Measurements from ENCODE around the gene SH3BP4. TPM values are rescaled to one million over a fixed set of nuclear protein-coding genes. Genes with fewer than 3 reads are reported as not detected.

The SH3BP4 gene, protein sequence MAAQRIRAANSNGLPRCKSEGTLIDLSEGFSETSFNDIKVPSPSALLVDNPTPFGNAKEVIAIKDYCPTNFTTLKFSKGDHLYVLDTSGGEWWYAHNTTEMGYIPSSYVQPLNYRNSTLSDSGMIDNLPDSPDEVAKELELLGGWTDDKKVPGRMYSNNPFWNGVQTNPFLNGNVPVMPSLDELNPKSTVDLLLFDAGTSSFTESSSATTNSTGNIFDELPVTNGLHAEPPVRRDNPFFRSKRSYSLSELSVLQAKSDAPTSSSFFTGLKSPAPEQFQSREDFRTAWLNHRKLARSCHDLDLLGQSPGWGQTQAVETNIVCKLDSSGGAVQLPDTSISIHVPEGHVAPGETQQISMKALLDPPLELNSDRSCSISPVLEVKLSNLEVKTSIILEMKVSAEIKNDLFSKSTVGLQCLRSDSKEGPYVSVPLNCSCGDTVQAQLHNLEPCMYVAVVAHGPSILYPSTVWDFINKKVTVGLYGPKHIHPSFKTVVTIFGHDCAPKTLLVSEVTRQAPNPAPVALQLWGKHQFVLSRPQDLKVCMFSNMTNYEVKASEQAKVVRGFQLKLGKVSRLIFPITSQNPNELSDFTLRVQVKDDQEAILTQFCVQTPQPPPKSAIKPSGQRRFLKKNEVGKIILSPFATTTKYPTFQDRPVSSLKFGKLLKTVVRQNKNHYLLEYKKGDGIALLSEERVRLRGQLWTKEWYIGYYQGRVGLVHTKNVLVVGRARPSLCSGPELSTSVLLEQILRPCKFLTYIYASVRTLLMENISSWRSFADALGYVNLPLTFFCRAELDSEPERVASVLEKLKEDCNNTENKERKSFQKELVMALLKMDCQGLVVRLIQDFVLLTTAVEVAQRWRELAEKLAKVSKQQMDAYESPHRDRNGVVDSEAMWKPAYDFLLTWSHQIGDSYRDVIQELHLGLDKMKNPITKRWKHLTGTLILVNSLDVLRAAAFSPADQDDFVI
- 51.7 TPM for total RNA-seq

DNA sequence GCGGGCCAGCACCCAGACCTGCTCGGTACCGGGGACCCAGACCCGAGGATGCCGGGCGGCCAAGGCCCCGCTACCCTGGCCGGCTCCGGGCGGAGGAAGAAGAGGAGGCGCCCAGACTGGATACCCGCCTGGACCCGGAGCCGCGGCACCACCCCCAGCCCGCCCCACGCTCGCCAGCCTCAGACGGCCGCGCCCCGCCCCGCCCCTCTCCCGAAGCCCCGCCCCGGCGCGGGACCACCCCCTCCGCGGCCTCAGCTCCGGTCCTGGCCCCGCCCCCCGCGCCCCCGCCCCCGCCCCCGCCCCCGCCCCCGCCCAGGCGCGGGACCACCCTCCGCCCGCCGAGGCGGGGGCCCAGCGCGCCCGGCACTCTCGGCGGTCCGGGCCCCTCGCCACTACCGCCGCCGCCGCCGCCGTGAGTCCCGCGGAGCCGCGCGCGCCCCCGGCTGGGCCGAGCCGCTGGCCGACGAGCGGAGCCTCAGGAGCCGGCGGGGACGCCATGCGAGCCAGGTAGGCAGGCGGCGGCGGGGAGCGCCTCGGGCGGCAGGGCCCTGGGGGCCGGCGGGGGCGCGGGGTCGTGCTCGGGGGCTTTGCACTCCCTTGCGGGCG, at the start of gene SH3BP4:
SH3BP4 (plus strand) TSS at position 354 of the 606 bp plus-strand sequence. CDS start 82,986 bp downstream, outside the sequence.
- peak; percentile 86 for DNase-seq (ENCODE audit: low spot score)

DNA sequence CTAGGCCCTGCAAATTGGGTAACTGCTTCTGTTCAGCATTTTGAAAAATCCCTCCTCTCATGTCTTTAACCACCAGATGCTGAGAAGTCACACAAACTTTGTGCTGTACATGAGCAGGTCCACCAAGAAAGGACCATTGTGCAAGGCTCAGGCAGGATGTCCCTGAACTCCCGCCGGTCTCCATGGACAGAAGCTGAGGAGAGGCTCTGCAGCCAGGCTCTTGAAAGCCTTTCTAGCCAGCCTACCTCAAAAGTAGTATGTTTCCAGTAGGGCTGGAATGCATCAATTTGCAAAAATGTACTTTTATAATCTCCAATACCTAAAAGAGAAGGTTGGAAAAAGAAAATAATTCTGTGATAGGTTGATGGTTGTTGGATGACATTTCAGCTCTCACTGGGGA, 47.0 kb upstream of the SH3BP4 start:
- no peak for DNase-seq (ENCODE audit: low spot score)

DNA sequence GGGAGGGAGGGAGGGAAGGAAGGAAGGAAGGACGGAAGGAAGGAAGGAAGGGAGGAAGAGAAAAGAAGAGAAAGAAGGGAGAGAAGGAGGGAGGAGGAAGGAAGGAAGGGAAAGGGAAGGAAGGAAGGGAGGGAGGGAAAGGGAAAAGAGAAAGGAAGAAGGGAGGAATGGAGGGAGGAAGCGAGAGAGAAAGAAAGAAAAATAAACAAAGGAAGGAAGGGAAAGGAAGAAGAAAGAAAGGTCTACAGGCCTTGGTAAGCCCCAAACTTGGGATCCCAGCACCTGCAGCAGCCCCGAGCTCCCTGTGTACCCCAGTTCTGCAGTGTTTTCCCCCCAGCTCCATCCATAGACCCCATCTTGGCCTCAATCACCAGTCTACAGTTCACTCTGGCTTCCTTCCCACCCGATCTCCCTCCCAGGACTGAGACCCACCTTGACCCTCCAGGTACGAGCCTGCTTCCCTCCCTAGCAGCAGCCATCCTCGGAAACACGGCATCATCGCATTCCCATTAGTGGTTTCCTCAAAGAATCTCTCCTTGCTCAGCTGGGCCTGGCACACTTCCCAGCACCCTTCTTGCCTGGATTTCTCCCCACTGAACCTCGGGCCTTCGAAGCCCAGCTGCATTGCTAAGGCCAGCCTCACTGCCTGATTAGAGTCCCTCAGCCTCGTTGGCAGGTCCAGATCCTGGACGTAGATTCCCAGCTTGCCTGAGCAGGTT, 46.1 kb upstream of the SH3BP4 start:
- no peak for DNase-seq (ENCODE audit: low spot score)

DNA sequence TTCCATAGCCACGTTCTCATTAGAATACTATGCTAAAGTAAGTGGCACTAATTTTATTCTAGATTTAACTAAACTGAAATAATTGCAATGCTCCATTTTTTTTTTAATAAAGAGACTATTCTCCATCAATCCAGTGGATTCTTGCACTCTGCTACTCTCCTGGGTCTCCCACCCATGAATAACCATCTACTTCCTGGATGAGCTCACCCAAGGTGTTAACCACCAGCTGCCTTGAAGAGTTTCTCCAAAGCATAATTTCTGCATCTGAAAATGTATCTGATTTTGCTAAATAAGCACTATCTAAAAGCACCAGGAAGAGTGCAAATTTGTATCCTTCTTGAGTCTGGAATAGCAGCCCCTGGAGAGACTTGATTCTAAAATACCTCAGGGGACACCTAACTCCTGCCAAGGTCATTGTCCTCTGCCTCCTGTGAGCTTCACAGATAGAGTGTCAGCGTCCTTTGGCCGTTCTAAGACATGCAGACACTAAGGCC, 41.6 kb upstream of the SH3BP4 start:
- no peak for DNase-seq (ENCODE audit: low spot score)

DNA sequence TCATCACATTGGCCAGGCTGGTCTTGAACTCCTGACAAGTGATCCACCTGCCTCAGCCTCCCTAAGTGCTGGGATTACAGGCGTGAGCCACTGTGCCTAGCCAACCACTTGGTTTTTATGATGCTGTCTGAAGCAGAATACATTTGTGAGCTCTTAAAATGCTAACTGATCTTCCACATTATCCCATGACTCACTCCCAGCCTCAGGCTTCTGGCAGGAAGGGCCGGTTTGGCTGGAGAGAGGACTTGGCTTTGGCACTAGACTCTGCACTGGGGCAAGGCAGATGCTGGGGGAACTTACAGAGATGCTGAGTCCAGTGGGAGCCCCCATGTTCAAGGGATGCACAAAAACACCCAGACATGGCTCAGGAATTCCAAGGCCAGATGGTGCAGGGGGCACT, 40.5 kb upstream of the SH3BP4 start:
- no peak for DNase-seq (ENCODE audit: low spot score)

DNA sequence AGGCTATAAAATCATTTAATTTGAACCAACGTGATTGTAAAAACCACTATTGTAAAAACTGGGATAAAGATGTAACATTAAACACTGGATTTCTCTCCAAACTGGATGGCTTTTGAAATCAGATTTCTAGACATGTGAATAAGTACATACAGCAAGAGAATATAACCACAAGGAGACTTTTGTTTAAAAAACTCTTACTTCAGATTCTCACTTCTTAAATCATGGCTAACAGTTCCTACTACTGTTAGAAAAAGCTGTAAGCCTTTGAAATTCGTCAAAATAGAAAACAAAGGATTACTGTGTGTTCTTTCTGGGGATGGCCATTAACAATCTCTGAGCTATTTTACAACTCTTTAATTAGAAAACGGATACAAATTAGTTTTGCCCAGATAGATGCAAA, 39.4 kb upstream of the SH3BP4 start:
- DNase-seq (ENCODE audit: low spot score), result no peak

DNA sequence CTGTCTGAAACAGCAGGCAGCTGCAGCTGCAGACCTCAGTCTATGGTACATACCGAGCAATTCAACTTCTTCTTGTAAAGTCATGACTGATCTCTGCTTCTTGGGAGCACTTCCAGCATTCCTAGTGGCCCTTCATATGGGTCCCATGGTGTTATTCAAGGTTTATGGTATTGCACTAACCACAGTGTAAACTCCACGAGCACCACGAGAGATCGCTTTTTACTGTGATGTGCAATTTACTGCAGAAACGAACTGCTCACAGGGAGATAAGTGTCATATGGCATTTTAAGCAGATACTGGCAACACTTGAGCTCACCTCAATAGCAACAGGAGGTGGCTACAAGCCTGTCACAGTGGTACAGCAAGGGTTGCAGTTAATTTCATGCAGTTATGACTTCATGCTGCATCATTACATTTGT, 38.6 kb upstream of the SH3BP4 start:
- no peak for DNase-seq (ENCODE audit: low spot score)

DNA sequence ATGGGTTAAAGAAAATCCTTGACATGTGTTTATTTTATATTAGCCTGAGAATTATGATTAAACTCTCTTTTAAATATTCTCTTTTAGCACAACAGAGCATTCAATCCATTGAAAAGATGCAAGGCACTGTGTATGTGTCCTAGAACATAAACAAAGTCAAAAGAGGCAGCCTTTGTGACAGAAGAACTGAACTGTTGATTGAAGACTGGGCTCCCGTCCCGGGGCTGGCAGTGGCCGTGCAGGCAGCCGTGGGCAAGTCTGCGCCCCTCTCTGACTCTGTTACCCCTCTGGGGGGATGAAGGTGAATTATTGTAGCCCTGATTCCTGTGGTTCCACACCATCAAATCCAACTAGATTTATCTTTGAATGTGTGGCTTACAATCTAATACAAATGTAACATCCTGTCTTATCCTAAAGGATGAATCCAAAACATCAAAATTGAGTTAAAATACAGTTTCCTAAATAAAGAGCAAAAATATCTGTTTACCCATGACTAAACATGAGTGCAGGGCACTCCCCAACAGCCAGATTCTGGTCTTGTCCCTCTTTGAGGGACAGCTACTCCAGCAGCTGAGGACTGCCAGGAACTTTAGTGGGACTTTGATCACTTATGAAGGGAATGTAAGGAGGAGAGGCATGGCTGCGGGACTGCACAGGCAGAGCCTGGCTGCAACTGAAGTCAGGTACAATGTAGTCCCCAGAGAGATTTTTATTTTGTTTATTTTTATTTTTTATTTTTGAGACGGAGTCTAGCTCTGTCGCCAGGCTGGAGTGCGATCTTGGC, 37.3 kb upstream of the SH3BP4 start:
- no peak for DNase-seq (ENCODE audit: low spot score)

DNA sequence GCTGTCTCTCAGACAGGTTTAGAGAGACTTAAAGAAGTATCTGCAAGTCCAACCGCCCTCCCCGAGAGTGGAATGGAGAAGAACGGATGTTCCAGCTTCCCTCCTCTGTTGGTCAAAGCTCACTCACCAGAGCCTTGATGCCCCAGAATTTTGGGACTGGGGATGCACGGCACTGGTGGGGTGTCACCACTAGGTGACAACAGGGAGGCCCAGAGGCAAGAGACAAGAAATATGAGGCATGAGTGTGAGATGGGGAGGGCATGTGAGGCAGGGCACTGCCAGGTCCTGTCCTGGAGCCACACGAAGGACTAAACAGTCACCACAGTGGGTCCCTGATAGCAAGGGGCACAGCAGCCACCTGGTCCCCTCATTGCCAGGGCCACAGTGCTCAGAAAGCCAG, 35.1 kb upstream of the SH3BP4 start:
- DNase-seq (ENCODE audit: low spot score), result no peak

DNA sequence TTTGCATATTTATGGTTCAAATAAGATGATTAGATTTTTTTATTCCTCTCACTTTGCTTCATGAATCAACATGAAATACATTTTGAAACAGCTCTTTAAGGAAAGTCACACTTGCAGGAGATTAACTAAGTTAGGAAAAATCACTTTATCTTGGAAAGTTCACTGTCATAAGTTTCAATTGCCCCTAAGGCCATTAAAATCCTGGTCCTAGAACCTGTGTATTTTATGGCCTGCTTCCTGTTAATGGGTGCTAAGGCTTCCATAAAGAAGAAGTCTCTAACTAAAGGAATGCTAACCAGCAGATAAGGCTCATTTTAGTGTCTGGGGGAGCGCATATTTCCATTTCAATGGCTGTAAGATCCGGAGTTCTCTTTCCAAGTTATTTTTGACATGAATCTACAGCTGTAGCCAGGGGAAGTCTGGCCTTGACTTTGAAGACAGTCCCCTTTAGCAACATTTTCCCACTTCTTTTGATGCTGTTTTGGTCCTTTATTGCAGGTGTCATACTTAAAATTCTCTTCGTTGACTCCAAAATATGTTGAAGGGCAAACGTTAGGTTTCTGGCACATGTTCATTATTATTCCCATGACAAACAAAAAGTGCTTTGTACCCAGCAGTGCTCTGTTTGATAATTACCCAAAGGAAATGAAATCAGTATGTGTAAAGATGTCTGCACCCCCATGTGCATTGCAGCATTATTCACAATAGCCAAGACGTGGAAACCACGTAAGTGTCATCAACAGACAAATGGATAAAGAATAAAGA, 34.4 kb upstream of the SH3BP4 start:
- DNase-seq (ENCODE audit: low spot score), result no peak

DNA sequence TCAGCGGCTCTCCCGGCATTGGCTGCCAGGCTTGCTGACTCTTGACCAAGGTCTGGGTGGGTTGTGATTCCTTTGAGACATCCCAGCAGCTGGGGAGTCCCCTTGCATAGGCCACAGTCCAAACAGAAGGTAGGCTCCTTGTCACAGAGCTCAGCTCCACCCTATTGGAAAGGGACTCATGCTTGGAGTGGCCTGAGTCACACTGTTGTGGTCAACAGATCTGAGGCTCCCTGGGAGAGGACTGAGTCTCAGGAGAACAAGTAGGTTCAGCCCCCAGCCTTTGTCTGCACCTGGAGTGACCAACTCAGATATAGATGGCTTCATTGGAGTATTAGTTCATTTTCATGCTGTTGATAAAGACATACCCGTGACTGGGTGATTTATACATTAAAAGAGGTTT, 32.1 kb upstream of the SH3BP4 start:
- no peak for DNase-seq (ENCODE audit: low spot score)

DNA sequence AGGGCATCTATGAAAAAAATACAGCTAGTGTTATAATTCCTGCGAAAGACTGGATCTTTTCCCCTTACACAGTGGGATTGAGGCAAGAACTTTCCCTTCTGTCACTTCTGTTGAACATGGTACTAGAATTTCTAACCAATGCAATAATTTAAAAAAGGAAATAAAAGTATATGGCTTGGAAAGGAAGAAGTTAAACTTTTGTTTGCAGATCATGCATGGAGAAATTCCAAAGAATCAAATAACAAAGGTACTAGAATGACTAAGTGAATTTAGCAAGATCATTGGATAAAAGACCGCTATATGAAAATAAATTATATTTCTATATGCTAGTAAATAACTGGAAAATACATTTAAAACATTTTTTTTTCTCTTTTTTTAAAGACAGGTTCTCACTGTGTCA, 31.0 kb upstream of the SH3BP4 start:
- DNase-seq (ENCODE audit: low spot score), result no peak

DNA sequence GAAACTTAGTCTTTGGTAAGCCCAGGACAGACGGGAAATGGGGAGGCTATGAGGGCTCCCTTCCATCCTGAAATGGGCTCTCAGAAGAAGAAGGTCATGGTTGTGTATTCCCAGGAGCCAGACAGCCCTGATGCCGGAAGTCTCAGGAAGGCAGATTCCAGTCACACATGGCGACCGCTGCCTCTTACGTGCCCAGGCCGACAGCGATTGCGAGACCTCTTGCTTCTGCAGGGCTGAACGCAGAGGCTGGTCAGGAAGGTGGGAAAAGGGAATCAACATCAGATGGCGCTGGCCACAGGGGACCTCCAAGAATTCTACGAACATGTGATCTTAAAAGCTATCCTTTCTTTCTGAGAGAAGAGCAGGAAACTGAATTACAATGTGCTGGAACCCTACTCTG, 22.8 kb upstream of the SH3BP4 start:
- DNase-seq (ENCODE audit: low spot score), result no peak

DNA sequence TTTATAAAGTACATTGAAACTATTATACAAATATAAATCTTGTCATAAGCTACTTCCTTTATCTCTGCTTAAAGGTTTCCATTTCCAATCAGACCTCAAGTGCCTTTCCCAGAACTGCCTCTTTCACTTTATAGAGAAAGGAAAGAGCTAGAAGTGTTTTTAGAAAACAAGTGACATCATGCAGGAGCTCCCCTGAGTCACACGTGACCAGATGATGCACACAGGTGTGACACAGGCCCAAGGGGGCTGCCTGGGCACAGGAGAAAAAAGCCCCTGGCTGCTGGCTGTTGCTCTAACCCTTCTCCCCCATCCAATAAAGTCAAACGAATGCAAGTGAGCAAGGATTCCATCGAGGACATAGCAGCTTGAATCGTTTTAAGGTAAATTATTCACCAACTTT, 21.4 kb upstream of the SH3BP4 start:
- no peak for DNase-seq (ENCODE audit: low spot score)

DNA sequence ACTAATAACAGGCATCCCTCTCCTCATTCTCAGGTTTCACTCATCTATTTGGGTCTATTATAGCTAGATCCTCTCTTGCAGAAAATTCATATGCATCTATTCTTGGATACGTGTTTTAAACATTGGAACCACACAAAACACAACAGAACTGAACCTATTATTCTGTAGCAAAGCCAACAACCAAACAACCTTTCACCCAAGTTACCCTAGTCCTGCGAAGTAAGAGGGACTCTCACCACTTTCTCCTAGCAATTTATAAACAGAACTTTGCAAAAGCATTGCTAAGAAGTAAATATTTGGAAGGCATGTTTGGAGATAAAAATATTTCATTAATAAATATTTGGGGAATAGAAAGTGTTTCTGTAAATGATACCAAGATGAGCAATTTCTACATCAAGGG, 20.4 kb upstream of the SH3BP4 start:
- DNase-seq (ENCODE audit: low spot score), result no peak

DNA sequence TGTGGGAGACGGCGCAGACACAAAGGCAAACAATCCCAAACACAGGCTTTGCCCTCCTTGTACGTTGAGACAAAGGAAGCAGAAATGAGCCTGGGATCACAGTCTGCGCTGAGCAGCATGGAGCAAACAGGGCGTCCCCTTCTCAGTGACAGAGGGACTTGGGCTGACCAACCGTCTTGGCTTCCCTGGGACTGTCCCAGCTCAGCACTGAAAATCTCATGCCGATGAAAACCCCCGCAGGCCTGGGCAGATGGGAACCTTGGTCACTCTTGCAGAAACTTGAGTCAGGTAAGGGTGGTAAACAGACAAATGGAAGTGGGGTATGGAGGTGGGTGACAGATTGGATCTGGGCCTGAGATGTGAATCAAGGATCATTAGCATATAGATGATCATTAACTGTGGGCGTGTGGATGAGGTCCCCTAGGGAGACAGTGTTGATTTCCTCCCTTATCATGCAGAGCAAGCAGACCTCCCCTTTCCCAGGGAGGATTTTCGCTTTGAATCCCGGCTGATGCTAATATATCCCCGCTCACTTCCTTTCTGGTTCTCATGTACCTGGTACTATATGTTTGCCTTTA, 19.1 kb upstream of the SH3BP4 start:
- peak; percentile 28 for DNase-seq (ENCODE audit: low spot score)

DNA sequence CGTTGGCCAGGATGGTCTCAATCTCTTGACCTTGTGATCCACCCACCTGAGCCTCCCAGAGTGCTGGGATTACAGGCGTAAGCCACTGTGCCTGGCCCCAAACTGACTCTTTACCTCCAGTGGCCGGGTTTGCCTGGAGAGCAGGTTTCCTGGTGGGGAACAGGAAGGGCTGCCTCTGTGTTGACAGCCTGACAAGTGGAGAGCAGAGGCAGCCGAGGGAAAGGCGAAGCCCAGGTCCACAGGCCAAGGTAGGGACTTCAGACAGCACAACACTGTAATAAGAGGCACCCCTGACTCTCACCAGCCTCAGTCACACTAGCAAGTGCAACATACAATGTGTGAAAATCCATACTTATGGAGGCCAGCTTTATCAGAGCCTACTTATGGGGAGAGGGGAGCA, 16.5 kb upstream of the SH3BP4 start:
- DNase-seq (ENCODE audit: low spot score), result no peak

DNA sequence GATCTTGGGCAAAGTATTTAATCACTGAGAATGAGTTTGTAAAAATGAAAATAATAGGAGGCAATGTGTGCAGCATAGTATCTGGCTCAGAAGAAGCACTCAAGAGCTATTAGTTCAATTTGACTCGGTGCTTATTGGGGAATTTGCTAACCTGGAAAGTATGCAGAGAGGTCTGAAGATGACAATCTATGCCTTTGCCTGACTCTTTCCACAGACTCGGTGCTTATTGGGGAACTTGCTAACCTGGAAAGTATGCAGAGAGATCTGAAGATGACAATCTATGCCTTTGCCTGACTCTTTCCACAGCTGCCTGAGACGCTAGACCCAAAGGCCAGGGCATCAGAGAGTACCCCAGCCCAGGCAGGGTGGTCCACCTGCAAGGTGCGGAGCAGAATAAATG, 12.2 kb upstream of the SH3BP4 start:
- DNase-seq (ENCODE audit: low spot score), result no peak

DNA sequence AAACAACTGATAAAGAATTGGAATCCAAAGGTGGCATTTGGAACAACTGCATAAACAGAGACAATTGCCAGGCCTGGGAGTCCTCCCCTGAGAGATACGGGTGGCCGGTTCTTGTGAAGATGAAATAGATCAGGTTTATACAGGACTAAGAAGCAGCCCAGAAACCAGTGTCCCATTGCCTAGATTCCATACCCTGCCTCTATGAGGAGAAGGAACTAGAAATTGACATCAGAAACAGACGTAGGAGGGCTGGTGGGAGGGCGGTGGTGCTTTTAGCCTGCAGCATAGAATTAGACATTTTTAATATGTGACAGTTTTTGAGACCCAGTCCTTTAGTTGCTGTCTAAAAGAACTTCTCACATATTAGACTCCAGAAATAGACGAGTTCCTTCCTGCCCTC, 11.8 kb upstream of the SH3BP4 start:
- no peak for DNase-seq (ENCODE audit: low spot score)

DNA sequence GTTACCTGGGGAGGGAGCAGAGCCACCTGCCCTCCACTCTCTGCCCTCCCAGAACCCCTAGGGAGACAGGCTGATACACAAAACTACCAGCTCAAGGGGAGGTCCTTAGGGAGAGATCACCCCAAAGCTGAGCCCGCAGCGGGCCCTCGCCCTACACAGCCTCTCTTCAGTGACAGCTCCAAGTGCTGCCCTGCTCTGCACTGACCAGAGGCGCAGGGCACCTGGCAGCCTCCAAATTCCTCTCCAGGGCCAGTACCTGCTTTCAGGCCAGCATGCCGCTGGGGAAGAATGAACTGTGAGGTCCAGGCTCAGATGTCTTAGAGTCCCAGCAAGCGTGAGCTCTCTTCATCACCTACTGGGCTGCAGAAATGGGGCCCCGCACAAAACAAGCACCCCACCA, 11.3 kb upstream of the SH3BP4 start:
- no peak for DNase-seq (ENCODE audit: low spot score)
